IPS-15b (cell line): ENCODE data around the gene ZBTB8OS.
"Not testable (repeated sequence)": the region's sequence is repeated elsewhere in the genome, so short reads cannot be mapped to it uniquely, and the experiment has no call there.

Source experiments
- H3K27me3 ChIP-seq: one replicate; pipeline ENCODE4 v1.6.1; 2013; ENCODE audit warnings: low read length; ENCODE audit not compliant: control insufficient read depth, insufficient read depth
- H3K36me3 ChIP-seq: one replicate; pipeline ENCODE4 v1.6.1; 2013; ENCODE audit warnings: low read length; ENCODE audit not compliant: control insufficient read depth, insufficient read depth
- H3K4me1 ChIP-seq: one replicate; pipeline ENCODE4 v1.6.1; 2013; ENCODE audit warnings: mild to moderate bottlenecking, low read length; ENCODE audit not compliant: control insufficient read depth, insufficient read depth
- H3K4me3 ChIP-seq: one replicate; pipeline ENCODE4 v1.5.1; 2013; ENCODE audit warnings: low read depth, low read length
- H3K9ac ChIP-seq: one replicate; pipeline ENCODE4 v1.6.1; 2013; ENCODE audit warnings: low read depth, mild to moderate bottlenecking, low read length
- H3K9me3 ChIP-seq: one replicate; pipeline ENCODE4 v1.6.1; 2013; ENCODE audit warnings: mild to moderate bottlenecking, low read length; ENCODE audit not compliant: control insufficient read depth, insufficient read depth

ZBTB8OS gene

DNA sequence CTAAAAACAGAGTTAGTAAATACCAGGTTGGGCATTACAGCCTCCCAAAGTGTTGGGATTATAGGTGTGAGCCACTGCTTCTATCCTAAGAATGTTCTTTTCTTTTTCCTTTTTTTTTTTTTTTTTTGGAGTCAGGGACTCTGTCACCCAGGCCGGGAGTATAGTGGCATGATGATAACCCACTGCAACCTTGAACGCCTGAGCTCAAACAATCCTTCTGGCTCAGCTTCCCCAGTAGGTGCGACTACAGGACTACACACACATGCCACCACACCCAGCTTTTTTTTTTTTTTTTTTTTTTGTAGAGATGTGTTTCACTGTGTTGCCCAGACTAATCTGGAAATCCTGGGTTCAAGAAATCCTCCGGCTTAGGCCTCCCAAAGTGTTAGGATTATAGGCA lies 5.9 kb downstream of the ZBTB8OS start:
- Histone ChIP-seq H3K4me3 (no peak overlapping the region), H3K9ac (no peak overlapping the region), H3K36me3 (no peaks in the 10 kb centered on the region), H3K4me1 (no peaks in the 10 kb centered on the region), H3K9me3 (no peaks in the 10 kb centered on the region), H3K27me3 (no peaks in the 10 kb centered on the region)

DNA sequence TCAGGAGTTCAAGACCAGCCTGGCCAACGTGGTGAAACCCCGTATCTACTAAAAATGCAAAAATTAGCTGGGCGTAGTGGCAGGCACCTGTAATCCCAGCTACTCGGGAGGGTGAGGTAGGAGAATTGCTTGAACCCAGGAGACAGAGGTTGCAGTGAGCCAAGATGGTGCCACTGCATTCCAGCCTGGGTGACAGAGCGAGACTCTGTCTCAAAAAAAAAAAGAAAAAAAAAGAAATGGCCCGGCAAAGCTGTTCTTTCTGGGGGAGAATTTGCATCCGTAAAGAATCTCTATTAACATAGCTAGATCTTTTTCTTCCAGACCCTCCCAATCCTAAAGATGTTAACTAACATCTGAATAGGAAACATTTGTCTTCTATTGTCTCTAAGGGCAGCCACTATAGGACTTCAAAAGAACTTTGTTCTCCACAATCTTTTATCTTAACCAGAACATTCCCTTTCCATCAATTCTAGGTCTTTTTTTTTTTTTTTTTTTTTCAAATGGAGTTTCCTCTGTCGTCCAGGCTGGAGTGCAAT lies 8.0 kb downstream of the ZBTB8OS start:
- H3K9me3 ChIP-seq, H3K36me3 ChIP-seq, H3K27me3 ChIP-seq, H3K9ac ChIP-seq, H3K4me3 ChIP-seq, H3K4me1 ChIP-seq: not testable (repeated sequence)

DNA sequence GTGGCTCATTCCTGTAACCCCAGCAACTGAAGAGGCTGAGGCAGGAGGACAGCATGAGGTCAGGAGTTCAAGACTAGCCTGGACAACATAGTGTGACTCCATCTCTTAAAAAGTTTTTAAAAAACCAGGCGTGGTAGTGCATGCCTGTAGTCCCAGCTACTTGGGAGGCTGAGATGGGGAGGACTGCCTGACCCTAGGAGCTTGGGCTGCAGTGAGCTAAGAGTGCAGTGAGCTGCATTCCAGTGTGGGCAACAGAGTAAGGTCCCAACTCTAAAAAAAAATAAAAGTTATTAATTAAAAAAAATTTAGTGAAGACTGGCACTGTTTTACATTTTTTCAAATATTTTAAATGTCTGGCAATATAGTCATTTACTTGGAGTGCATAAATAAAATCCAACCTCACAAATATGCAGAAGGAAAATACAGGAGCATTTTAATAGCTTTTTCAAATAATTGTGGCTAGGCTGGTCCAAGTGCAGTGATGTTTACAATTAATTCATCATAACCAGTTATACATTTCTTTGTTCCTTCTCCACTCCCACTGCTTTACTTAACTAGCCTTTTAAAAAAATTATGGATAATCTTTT lies 10.8 kb downstream of the ZBTB8OS start:
- H3K9ac ChIP-seq, result no peak overlapping the region
- H3K27me3 ChIP-seq, result no peaks in the 10 kb centered on the region
- peaks cover 12% of the 10 kb centered on the region for H3K4me1 ChIP-seq

DNA sequence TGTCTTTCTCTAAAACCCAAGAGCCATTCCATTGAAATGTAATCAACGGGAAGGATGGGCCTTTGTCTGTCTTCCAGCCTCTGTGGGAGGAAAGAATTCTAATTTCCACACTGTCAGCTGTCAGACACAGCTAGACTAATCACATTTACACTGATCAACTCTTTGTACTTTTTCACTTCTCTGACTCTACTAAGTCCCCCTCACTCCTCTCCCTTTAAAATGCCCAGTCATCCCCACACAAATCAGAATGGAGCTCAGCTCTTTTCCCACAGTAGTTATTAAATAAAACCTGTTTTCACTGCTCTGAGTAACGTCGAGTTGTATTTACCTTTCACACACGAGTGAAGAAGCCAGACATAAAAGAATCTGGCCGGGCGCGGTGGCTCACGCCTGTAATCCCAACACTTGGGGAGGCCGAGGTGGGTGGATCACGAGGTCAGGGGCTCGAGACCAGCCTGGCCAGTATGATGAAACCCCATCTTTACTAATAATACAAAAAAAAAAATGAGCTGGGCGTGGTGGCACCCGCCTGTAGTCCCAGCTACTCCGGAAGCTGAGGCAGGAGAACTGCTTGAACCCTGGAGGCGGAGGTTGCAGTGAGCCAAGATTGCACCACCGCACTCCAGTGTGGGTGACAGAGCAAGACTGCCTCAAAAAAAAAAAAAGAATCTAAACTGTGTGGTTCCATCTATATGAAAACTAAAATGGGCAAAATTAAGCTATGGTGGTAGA lies 13.3 kb downstream of the ZBTB8OS start:
- no peaks in the 10 kb centered on the region for H3K27me3 ChIP-seq
- no peak overlapping the region for H3K9ac ChIP-seq
- no peak overlapping the region for H3K4me3 ChIP-seq
- peaks cover 26% of the 10 kb centered on the region for H3K4me1 ChIP-seq
- H3K36me3 ChIP-seq, result no peaks in the 10 kb centered on the region
- no peaks in the 10 kb centered on the region for H3K9me3 ChIP-seq

More for the DNA sequence above, 10.8 kb downstream of the ZBTB8OS start:
- Histone ChIP-seq H3K9me3 (no peaks in the 10 kb centered on the region), H3K36me3 (no peaks in the 10 kb centered on the region), H3K4me3 (no peak overlapping the region)

DNA sequence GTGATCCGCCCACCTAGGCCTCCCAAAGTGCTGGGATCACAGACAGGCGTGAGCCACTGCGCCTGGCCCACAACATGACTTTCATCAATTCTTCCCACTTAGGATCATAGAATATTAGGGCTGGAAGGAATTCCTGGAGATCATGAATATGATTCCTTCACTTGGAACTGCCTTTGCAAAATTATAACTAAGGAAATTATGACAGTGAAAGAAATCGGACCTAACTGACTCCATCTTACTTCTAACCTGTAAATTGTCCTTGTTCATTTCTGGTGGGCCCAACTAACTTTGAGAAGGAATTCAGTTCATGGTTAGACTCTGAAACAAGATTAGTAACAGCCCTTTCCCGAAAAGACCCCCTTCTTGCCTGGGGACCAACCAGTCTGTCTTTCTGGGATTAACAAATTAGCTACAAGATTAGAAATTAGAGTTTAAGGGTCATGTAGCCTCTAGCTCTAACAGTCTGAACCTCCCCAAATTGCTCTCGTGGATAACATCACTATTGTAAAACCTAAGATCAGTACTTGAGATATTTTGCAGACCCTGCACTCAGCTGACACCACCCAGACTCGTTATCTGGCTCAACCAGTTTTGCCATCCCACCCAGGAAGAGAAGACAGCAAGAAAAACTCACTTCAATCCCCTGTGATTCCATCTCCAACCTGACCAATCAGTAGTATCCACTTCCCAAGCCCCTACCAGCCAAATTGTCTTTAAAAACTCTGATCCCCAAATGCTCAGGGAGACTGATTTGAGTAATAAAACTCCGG lies 14.7 kb downstream of the ZBTB8OS start:
- Histone ChIP-seq H3K9ac (no peak overlapping the region), H3K4me3 (no peak overlapping the region), H3K27me3 (no peaks in the 10 kb centered on the region), H3K9me3 (no peaks in the 10 kb centered on the region), H3K4me1 (peaks cover 26% of the 10 kb centered on the region), H3K36me3 (no peaks in the 10 kb centered on the region)

DNA sequence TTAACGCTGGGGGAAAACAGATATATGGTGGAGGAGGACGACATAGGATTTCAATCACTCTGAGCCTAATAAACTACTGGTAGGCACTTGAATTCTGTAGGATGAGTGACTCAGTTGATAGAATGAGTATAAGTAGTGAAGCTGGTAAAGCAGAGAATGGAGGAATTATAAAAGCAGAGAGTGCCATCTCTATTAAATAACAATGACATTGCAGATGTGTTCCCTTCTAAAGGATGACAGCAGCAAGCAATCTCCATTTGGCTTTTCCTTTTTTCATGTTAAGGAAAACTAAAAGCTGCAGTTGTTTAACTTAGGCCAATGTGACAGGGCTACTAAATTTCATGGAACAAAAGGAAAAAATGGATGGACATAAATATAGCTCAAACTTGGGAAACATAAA lies 17.5 kb downstream of the ZBTB8OS start:
- Histone ChIP-seq H3K4me1 (peaks cover 26% of the 10 kb centered on the region), H3K4me3 (no peak overlapping the region), H3K9me3 (no peaks in the 10 kb centered on the region), H3K9ac (no peak overlapping the region), H3K36me3 (peaks cover 3% of the 10 kb centered on the region), H3K27me3 (no peaks in the 10 kb centered on the region)

DNA sequence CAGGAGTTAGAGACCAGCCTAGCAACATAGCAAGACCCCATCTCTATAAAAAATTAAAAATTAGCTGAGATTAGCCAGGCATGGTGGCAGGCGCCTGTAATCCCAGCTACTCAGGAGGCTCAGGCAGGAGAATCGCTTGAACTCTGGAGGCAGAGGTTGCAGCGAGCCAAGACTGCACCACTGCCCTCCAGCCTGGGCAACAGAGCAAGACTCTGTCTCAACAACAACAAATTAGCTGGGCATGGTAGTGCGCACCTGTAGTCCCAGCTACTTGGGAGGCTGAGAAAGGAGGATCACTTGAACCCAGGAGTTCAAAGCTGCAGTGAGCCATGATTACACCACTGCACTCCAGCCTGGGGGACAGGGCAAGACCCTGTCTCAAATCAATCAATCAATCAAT lies 20.2 kb downstream of the ZBTB8OS start:
- H3K27me3 ChIP-seq, H3K36me3 ChIP-seq, H3K9ac ChIP-seq, H3K9me3 ChIP-seq, H3K4me3 ChIP-seq: not testable (repeated sequence)
- peaks cover 14% of the 10 kb centered on the region for H3K4me1 ChIP-seq

DNA sequence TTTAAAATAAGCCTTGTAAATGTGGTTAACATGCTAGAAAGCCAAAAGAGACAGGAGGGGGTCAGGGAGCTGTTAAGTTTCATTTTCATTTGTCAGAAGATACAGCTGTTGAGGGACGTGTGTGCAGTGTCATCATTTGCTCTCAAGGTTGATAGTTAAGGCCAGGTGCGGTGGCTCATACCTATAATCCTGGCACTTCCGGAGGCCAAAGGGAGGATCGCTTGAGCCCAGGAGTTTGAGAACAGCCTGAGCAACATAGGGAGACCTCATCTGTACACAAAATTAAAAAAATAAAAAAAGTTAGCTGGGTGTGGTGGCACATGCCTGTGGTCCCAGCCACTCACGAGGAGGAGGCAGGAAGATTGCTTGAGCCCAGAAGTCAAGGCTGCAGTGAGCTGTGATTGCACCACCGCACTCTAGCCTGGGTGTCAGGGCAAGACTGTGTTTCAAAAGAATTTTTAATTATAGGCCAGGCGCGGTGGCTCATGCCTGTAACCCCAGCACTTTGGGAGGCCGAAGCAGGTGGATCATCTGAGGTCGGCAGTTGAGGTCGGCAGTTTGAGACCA lies 22.7 kb downstream of the ZBTB8OS start:
- Histone ChIP-seq H3K4me3 (no peak overlapping the region), H3K9ac (no peak overlapping the region), H3K27me3 (no peaks in the 10 kb centered on the region), H3K36me3 (peaks cover 8% of the 10 kb centered on the region), H3K4me1 (peaks cover 5% of the 10 kb centered on the region), H3K9me3 (no peaks in the 10 kb centered on the region)

DNA sequence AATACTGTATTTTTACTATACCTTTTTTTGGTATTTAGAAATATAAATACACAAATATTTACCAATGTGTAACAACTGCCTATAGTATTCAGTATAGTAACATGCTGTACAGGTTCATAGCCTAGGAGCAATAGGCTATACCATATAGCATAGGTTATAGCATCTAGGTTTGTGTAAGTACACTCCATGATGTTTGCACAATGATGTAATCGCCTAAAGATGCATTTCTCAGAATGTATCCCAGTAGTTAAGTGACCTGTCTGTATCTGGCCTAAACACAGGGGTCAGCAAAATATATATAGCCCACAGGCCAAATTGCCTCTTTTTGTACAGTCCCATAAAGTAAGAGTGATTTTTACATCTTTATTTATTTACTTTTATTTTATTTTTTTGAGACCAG lies 24.2 kb downstream of the ZBTB8OS start:
- Histone ChIP-seq H3K9ac (no peak overlapping the region), H3K36me3 (peaks cover 8% of the 10 kb centered on the region), H3K9me3 (no peaks in the 10 kb centered on the region), H3K27me3 (no peaks in the 10 kb centered on the region), H3K4me3 (no peak overlapping the region), H3K4me1 (no peaks in the 10 kb centered on the region)

DNA sequence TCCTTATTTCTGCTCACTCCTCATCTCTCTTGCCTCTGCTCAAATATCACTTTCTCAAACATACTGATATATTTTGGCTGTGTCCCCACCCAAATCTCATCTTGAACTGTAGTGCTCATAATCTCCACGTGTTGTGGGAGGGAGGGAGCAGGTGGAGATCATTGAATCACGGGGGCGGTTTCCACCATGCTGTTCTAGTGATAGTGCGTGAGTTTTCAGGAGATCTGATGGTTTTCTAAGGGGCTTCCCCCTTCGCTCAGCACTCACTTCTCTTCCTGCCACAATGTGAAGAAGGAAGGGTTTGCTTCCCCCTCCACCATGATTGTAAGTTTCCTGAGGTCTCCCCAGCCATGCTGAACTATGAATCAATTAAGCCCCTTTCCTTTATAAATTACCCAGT lies 26.6 kb downstream of the ZBTB8OS start:
- Histone ChIP-seq H3K27me3 (no peaks in the 10 kb centered on the region), H3K36me3 (peaks cover 8% of the 10 kb centered on the region), H3K9ac (no peak overlapping the region), H3K9me3 (no peaks in the 10 kb centered on the region), H3K4me1 (no peaks in the 10 kb centered on the region), H3K4me3 (no peak overlapping the region)

DNA sequence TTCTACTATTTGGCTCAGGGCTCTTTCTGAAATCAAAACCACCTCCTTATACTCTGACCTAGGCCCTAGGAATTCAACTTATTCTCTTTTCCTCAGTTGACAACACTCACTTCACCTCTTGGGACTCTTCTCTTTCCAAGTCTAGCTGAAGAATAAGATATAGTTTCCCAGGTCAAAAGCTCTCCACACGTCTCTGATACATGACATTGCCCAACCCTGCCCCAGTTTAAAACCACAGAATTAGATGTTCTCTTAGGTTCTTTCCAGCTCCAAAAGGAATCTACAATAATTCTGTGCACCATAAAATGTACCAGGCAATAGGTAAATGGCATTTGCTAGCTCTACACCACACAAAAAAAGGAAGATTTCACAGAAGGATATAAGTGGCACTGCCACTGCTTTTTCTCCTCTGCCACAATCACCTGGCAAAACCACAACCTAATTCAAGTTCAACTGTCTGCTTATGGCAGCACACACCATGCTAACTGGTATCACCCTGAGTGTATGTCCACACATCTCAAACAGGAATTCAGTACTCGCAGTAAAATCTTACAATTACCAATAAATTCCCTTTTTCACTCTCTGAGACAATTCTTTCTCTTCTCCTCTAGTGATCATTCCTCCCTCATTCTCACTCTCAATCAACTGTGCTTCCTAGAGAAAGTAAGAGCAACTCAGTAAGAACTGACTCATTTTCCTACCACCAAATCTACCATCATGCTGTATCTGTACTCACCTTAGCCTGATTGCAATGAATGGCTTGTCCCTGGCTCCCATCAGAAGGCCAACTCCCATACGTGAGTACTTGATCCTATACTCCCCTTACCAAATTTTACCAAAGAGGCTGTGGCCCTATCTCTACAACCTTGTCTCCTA lies 27.3 kb downstream of the ZBTB8OS start:
- Histone ChIP-seq H3K27me3 (no peaks in the 10 kb centered on the region), H3K36me3 (peaks cover 7% of the 10 kb centered on the region), H3K9ac (no peak overlapping the region), H3K4me1 (no peaks in the 10 kb centered on the region), H3K4me3 (no peak overlapping the region), H3K9me3 (no peaks in the 10 kb centered on the region)
